GM23338 (cell line): Measurements from ENCODE around the gene PTPRN2. TPM values are rescaled to one million over a fixed set of nuclear protein-coding genes. Genes with fewer than 3 reads are reported as not detected.

Experiments
- ATAC-seq: fragments of 200-7000 bp; cut with Tn5 transposase; 3 replicates; pipeline ENCODE4 v1.9.1; 2020
- DNase-seq: peaks from one replicate; pipeline ENCODE4 v3.0.0-alpha.2; 2015; ENCODE audit warnings: low spot score
- H2AFZ ChIP-seq: fragments of 200-600 bp; sonication (generic); 2 replicates; pipeline ENCODE4 v1.8.0; 2016; ENCODE audit warnings: antibody characterized with exemption, mild to moderate bottlenecking, moderate library complexity
- H3F3A ChIP-seq: fragments of 200-600 bp; sonication (generic); replicated peaks from 2 replicates; pipeline ENCODE4 v1.8.0; 2017; ENCODE audit warnings: antibody characterized with exemption, mixed run types, low read depth
- H3K27ac ChIP-seq: fragments of 200-600 bp; sonication (generic); 2 replicates; pipeline ENCODE4 v1.6.1; 2016; ENCODE audit warnings: low read depth
- H3K27me3 ChIP-seq: fragments of 200-600 bp; sonication (generic); 2 replicates; pipeline ENCODE4 v1.8.0; 2016; ENCODE audit warnings: mild to moderate bottlenecking, mixed run types, moderate library complexity; ENCODE audit not compliant: insufficient read depth
- H3K36me3 ChIP-seq: fragments of 200-600 bp; sonication (generic); 2 replicates; pipeline ENCODE4 v1.8.0; 2016; ENCODE audit warnings: mild to moderate bottlenecking; ENCODE audit not compliant: insufficient read depth
- H3K4me1 ChIP-seq: fragments of 200-600 bp; sonication (generic); 2 replicates; pipeline ENCODE4 v1.8.0; 2016; ENCODE audit warnings: mild to moderate bottlenecking, moderate library complexity; ENCODE audit not compliant: insufficient read depth
- H3K4me2 ChIP-seq: fragments of 200-600 bp; sonication (generic); 2 replicates; pipeline ENCODE4 v1.7.1; 2017; ENCODE audit warnings: mixed run types
- H3K4me3 ChIP-seq: fragments of 200-600 bp; sonication (generic); 2 replicates; pipeline ENCODE4 v1.6.1; 2016; ENCODE audit warnings: mixed run types
- H3K79me2 ChIP-seq: fragments of 200-600 bp; sonication (generic); replicated peaks from 2 replicates; pipeline ENCODE4 v1.8.0; 2017; ENCODE audit warnings: mild to moderate bottlenecking; ENCODE audit not compliant: insufficient read depth
- H3K9me2 ChIP-seq: fragments of 200-600 bp; sonication (generic); 2 replicates; pipeline ENCODE4 v1.8.0; 2017; ENCODE audit not compliant: insufficient read depth
- H4K20me1 ChIP-seq: fragments of 200-600 bp; sonication (generic); replicated peaks from 2 replicates; pipeline ENCODE4 v1.8.0; 2017; ENCODE audit warnings: mild to moderate bottlenecking; ENCODE audit not compliant: insufficient read depth
- H3K27ac Mint-ChIP-seq: 2 replicates; pipeline ENCODE4 v1.8.0; 2020; ENCODE audit warnings: inconsistent platforms, mild to moderate bottlenecking, moderate library complexity, mixed read lengths
- H3K27me3 Mint-ChIP-seq: 3 replicates; pipeline ENCODE4 v1.8.0; 2022; ENCODE audit warnings: low read depth, mild to moderate bottlenecking, moderate library complexity, mixed read lengths, inconsistent platforms; ENCODE audit not compliant: insufficient read depth, poor library complexity
- H3K36me3 Mint-ChIP-seq: 3 replicates; pipeline ENCODE4 v1.8.0; 2021; ENCODE audit warnings: low read depth, mild to moderate bottlenecking, inconsistent platforms, moderate library complexity, mixed read lengths
- H3K4me1 Mint-ChIP-seq: 3 replicates; pipeline ENCODE4 v1.8.0; 2020; ENCODE audit warnings: mild to moderate bottlenecking, inconsistent platforms, mixed read lengths
- H3K4me3 Mint-ChIP-seq: 3 replicates; pipeline ENCODE4 v1.8.0; 2021; ENCODE audit warnings: moderate library complexity, mild to moderate bottlenecking, inconsistent platforms, mixed read lengths
- H3K9me3 Mint-ChIP-seq: 3 replicates; pipeline ENCODE4 v1.8.0; 2020; ENCODE audit warnings: moderate library complexity, mild to moderate bottlenecking, inconsistent platforms, mixed read lengths
- CREB1 ChIP-seq: fragments of 250-450 bp; sonication (Bioruptor Pico); IDR thresholded peaks from 2 replicates; pipeline ENCODE4 v1.5.0; 2020; ENCODE audit warnings: low read depth, mild to moderate bottlenecking, moderate library complexity
- EZH2phosphoT487 ChIP-seq: fragments of 200-600 bp; sonication (generic); IDR thresholded peaks from one replicate; pipeline ENCODE4 v1.8.1; 2018; ENCODE audit warnings: antibody characterized with exemption; ENCODE audit not compliant: unreplicated experiment
- JUNB ChIP-seq: IDR thresholded peaks from one replicate; pipeline ENCODE4 v1.6.1; 2016; ENCODE audit warnings: antibody characterized with exemption; ENCODE audit not compliant: unreplicated experiment
- NANOG ChIP-seq: IDR thresholded peaks from 2 replicates; pipeline ENCODE4 v1.6.1; 2016; ENCODE audit warnings: antibody characterized with exemption, borderline replicate concordance
- POLR2AphosphoS5 ChIP-seq: IDR thresholded peaks from 2 replicates; pipeline ENCODE4 v1.6.1; 2016; ENCODE audit warnings: antibody characterized with exemption, low read depth
- STAT1 ChIP-seq: IDR thresholded peaks from one replicate; pipeline ENCODE4 v1.6.1; 2016; ENCODE audit warnings: antibody characterized with exemption; ENCODE audit not compliant: unreplicated experiment
- ZNF114 ChIP-seq: fragments of 250-450 bp; sonication (Bioruptor Pico); IDR thresholded peaks from 2 replicates; pipeline ENCODE4 v1.5.0; 2020; ENCODE audit warnings: mild to moderate bottlenecking, moderate library complexity
- polyA plus RNA-seq: library from polyadenylated mRNA; unstranded; fragments of >200 nt; fragmentation: Nextera tagmentation; extraction: Ambion mirVana; gene quantifications from 2 replicates; pipeline ENCODE4 v1.2.1, GENCODE V29; 2016
- total RNA-seq: library from RNA; depleted of rRNA; stranded (reverse); fragments of >200 nt; shearing (Covaris generic); gene quantifications from 2 replicates; pipeline ENCODE4 v1.2.3, GENCODE V29; 2014
- TF ChIP-seq, protein P1 (sequence below): IDR thresholded peaks from one replicate; pipeline ENCODE4 v1.6.1; 2018; ENCODE audit warnings: antibody characterized with exemption; ENCODE audit not compliant: unreplicated experiment
- TF ChIP-seq, protein P2 (sequence below), 2 experiments: fragments of 200-600 bp in 1 of 2; sonication (generic) in 1 of 2; conservative IDR thresholded peaks; 2 replicates each; pipeline versions ENCODE4 v1.5.1 to v1.6.1; 2016 to 2017; ENCODE audit warnings: antibody characterized with exemption in 2 of 2, low read depth in 2 of 2, mild to moderate bottlenecking in 2 of 2, moderate library complexity in 1 of 2
- TF ChIP-seq, protein P3 (sequence below): IDR thresholded peaks from 2 replicates; pipeline ENCODE4 v1.6.1; 2016; ENCODE audit warnings: antibody characterized with exemption
- TF ChIP-seq, protein P4 (sequence below): fragments of 250-450 bp; sonication (Bioruptor Pico); IDR thresholded peaks from 2 replicates; pipeline ENCODE4 v1.5.0; 2020; ENCODE audit warnings: mild to moderate bottlenecking, moderate library complexity

The PTPRN2 gene
- total and polyA plus RNA-seq, 2 experiments from 2014 or later = 0.87 to 4.0 TPM

DNA sequence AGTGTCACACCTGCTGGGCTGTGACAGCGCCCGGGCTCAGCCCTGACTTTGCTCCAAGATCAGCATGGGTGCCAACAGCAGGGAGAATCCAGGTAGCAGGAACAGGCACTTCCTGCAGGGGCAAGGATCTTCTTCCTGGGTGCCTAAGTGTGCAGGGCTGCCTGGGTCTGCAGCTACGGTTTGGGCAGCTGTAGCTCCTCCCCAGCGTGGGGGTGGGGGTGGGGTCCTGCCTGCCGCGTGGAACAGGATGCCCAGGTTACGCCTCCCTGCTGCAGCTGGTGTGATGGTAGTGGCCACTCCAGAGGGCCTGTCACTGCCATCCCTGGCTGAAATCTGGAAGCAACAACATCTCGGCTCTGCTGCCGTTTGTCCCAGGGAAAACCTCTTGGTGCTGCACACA is 981.5 kb downstream of the PTPRN2 start:
- no peaks in the 10 kb centered on the region for H3K27me3 ChIP-seq
- H3K36me3 Mint-ChIP-seq = peaks cover 38% of the 10 kb centered on the region
- no peak overlapping the region for H3K4me3 Mint-ChIP-seq
- H3K9me2 ChIP-seq = no peaks in the 10 kb centered on the region
- no peak overlapping the region for H3K4me2 ChIP-seq
- H3K79me2 ChIP-seq = no peaks in the 10 kb centered on the region
- H3K4me3 ChIP-seq = no peak overlapping the region
- ATAC-seq = no peak
- no peak overlapping the region for H3K27ac Mint-ChIP-seq
- TF ChIP-seq NANOG = no peak
- TF ChIP-seq, protein P1, sequence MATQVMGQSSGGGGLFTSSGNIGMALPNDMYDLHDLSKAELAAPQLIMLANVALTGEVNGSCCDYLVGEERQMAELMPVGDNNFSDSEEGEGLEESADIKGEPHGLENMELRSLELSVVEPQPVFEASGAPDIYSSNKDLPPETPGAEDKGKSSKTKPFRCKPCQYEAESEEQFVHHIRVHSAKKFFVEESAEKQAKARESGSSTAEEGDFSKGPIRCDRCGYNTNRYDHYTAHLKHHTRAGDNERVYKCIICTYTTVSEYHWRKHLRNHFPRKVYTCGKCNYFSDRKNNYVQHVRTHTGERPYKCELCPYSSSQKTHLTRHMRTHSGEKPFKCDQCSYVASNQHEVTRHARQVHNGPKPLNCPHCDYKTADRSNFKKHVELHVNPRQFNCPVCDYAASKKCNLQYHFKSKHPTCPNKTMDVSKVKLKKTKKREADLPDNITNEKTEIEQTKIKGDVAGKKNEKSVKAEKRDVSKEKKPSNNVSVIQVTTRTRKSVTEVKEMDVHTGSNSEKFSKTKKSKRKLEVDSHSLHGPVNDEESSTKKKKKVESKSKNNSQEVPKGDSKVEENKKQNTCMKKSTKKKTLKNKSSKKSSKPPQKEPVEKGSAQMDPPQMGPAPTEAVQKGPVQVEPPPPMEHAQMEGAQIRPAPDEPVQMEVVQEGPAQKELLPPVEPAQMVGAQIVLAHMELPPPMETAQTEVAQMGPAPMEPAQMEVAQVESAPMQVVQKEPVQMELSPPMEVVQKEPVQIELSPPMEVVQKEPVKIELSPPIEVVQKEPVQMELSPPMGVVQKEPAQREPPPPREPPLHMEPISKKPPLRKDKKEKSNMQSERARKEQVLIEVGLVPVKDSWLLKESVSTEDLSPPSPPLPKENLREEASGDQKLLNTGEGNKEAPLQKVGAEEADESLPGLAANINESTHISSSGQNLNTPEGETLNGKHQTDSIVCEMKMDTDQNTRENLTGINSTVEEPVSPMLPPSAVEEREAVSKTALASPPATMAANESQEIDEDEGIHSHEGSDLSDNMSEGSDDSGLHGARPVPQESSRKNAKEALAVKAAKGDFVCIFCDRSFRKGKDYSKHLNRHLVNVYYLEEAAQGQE = no peak
- TF ChIP-seq JUNB = no peak
- TF ChIP-seq EZH2phosphoT487 = no peak
- TF ChIP-seq, protein P2, sequence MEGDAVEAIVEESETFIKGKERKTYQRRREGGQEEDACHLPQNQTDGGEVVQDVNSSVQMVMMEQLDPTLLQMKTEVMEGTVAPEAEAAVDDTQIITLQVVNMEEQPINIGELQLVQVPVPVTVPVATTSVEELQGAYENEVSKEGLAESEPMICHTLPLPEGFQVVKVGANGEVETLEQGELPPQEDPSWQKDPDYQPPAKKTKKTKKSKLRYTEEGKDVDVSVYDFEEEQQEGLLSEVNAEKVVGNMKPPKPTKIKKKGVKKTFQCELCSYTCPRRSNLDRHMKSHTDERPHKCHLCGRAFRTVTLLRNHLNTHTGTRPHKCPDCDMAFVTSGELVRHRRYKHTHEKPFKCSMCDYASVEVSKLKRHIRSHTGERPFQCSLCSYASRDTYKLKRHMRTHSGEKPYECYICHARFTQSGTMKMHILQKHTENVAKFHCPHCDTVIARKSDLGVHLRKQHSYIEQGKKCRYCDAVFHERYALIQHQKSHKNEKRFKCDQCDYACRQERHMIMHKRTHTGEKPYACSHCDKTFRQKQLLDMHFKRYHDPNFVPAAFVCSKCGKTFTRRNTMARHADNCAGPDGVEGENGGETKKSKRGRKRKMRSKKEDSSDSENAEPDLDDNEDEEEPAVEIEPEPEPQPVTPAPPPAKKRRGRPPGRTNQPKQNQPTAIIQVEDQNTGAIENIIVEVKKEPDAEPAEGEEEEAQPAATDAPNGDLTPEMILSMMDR (conservative IDR thresholded peaks at IDR 0.05; ENCODE audit: low read depth in 2 of 2) = no peak
- TF ChIP-seq STAT1 = no peak
- no peak for TF ChIP-seq POLR2AphosphoS5
- TF ChIP-seq, protein P3, sequence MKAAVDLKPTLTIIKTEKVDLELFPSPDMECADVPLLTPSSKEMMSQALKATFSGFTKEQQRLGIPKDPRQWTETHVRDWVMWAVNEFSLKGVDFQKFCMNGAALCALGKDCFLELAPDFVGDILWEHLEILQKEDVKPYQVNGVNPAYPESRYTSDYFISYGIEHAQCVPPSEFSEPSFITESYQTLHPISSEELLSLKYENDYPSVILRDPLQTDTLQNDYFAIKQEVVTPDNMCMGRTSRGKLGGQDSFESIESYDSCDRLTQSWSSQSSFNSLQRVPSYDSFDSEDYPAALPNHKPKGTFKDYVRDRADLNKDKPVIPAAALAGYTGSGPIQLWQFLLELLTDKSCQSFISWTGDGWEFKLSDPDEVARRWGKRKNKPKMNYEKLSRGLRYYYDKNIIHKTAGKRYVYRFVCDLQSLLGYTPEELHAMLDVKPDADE = no peak
- no peak for TF ChIP-seq ZNF114
- TF ChIP-seq, protein P4, sequence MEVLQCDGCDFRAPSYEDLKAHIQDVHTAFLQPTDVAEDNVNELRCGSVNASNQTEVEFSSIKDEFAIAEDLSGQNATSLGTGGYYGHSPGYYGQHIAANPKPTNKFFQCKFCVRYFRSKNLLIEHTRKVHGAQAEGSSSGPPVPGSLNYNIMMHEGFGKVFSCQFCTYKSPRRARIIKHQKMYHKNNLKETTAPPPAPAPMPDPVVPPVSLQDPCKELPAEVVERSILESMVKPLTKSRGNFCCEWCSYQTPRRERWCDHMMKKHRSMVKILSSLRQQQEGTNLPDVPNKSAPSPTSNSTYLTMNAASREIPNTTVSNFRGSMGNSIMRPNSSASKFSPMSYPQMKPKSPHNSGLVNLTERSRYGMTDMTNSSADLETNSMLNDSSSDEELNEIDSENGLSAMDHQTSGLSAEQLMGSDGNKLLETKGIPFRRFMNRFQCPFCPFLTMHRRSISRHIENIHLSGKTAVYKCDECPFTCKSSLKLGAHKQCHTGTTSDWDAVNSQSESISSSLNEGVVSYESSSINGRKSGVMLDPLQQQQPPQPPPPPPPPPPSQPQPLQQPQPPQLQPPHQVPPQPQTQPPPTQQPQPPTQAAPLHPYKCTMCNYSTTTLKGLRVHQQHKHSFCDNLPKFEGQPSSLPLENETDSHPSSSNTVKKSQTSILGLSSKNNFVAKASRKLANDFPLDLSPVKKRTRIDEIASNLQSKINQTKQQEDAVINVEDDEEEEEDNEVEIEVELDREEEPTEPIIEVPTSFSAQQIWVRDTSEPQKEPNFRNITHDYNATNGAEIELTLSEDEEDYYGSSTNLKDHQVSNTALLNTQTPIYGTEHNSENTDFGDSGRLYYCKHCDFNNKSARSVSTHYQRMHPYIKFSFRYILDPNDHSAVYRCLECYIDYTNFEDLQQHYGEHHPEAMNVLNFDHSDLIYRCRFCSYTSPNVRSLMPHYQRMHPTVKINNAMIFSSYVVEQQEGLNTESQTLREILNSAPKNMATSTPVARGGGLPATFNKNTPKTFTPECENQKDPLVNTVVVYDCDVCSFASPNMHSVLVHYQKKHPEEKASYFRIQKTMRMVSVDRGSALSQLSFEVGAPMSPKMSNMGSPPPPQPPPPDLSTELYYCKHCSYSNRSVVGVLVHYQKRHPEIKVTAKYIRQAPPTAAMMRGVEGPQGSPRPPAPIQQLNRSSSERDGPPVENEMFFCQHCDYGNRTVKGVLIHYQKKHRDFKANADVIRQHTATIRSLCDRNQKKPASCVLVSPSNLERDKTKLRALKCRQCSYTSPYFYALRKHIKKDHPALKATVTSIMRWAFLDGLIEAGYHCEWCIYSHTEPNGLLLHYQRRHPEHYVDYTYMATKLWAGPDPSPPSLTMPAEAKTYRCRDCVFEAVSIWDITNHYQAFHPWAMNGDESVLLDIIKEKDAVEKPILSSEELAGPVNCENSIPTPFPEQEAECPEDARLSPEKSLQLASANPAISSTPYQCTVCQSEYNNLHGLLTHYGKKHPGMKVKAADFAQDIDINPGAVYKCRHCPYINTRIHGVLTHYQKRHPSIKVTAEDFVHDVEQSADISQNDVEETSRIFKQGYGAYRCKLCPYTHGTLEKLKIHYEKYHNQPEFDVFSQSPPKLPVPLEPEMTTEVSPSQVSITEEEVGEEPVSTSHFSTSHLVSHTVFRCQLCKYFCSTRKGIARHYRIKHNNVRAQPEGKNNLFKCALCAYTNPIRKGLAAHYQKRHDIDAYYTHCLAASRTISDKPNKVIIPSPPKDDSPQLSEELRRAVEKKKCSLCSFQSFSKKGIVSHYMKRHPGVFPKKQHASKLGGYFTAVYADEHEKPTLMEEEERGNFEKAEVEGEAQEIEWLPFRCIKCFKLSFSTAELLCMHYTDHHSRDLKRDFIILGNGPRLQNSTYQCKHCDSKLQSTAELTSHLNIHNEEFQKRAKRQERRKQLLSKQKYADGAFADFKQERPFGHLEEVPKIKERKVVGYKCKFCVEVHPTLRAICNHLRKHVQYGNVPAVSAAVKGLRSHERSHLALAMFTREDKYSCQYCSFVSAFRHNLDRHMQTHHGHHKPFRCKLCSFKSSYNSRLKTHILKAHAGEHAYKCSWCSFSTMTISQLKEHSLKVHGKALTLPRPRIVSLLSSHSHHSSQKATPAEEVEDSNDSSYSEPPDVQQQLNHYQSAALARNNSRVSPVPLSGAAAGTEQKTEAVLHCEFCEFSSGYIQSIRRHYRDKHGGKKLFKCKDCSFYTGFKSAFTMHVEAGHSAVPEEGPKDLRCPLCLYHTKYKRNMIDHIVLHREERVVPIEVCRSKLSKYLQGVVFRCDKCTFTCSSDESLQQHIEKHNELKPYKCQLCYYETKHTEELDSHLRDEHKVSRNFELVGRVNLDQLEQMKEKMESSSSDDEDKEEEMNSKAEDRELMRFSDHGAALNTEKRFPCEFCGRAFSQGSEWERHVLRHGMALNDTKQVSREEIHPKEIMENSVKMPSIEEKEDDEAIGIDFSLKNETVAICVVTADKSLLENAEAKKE (CRISPR knock-in tag) = no peak
- no peak for TF ChIP-seq CREB1 (CRISPR knock-in tag)
- no peaks in the 10 kb centered on the region for H3F3A ChIP-seq
- no peaks in the 10 kb centered on the region for H3K4me1 ChIP-seq
- DNase-seq = no peak
- peaks cover 97% of the 10 kb centered on the region for H3K9me3 Mint-ChIP-seq
- H3K27me3 Mint-ChIP-seq = peaks cover 12% of the 10 kb centered on the region
- no peaks in the 10 kb centered on the region for H3K36me3 ChIP-seq
- no peaks in the 10 kb centered on the region for H4K20me1 ChIP-seq
- H3K27ac ChIP-seq = no peak overlapping the region
- H2AFZ ChIP-seq = no peak overlapping the region
- no peaks in the 10 kb centered on the region; the same call in 2 of the 3 replicates for H3K4me1 Mint-ChIP-seq
